ENCODE measurements around the gene APOB. TPM values are rescaled to one million over a fixed set of nuclear protein-coding genes. Genes with fewer than 3 reads are reported as not detected.

APOB gene
- total RNA-seq, 1 donor: not detected

GRCh38 chr2:21040468-21041377 lies 3.1 kb downstream of the APOB start:
- Histone ChIP-seq H3K4me1 (ENCODE audit: insufficient read depth, low read length) (no peaks in the 10 kb centered on the region), H3K4me3 (ENCODE audit: low read length) (no peak overlapping the region), H3K9me3 (ENCODE audit: low read depth, low read length) (no peaks in the 10 kb centered on the region), H3K27me3 (ENCODE audit: insufficient read depth, low read length) (peaks cover 9% of the 10 kb centered on the region)

GRCh38 chr2:21039979-21040467 lies 3.9 kb downstream of the APOB start:
- peaks cover 6% of the 10 kb centered on the region for H3K27me3 ChIP-seq (ENCODE audit: insufficient read depth, low read length)
- no peak overlapping the region for H3K4me3 ChIP-seq (ENCODE audit: low read length)
- no peaks in the 10 kb centered on the region for H3K9me3 ChIP-seq (ENCODE audit: low read depth, low read length)
- no peaks in the 10 kb centered on the region for H3K4me1 ChIP-seq (ENCODE audit: insufficient read depth, low read length)

GRCh38 chr2:21039080-21039556 lies 4.8 kb downstream of the APOB start:
- Histone ChIP-seq H3K4me1 (ENCODE audit: insufficient read depth, low read length) (no peaks in the 10 kb centered on the region), H3K27me3 (ENCODE audit: insufficient read depth, low read length) (peaks cover 6% of the 10 kb centered on the region), H3K9me3 (ENCODE audit: low read depth, low read length) (no peaks in the 10 kb centered on the region), H3K4me3 (ENCODE audit: low read length) (no peak overlapping the region)

- Histone ChIP-seq H3K27me3 (ENCODE audit: insufficient read depth, low read length) (peaks cover 6% of the 10 kb centered on the region), H3K9me3 (ENCODE audit: low read depth, low read length) (no peaks in the 10 kb centered on the region), H3K4me3 (ENCODE audit: low read length) (no peak overlapping the region), H3K4me1 (ENCODE audit: insufficient read depth, low read length) (no peaks in the 10 kb centered on the region)
These were observed 5.3 kb downstream of the APOB start for GRCh38 chr2:21038403-21039073.

- H3K9me3 ChIP-seq (ENCODE audit: low read depth, low read length): no peaks in the 10 kb centered on the region
- H3K4me3 ChIP-seq (ENCODE audit: low read length): no peak overlapping the region
- no peaks in the 10 kb centered on the region for H3K27me3 ChIP-seq (ENCODE audit: insufficient read depth, low read length)
- no peaks in the 10 kb centered on the region for H3K4me1 ChIP-seq (ENCODE audit: insufficient read depth, low read length)
These were observed 6.2 kb downstream of the APOB start for GRCh38 chr2:21037671-21038108.

DNA sequence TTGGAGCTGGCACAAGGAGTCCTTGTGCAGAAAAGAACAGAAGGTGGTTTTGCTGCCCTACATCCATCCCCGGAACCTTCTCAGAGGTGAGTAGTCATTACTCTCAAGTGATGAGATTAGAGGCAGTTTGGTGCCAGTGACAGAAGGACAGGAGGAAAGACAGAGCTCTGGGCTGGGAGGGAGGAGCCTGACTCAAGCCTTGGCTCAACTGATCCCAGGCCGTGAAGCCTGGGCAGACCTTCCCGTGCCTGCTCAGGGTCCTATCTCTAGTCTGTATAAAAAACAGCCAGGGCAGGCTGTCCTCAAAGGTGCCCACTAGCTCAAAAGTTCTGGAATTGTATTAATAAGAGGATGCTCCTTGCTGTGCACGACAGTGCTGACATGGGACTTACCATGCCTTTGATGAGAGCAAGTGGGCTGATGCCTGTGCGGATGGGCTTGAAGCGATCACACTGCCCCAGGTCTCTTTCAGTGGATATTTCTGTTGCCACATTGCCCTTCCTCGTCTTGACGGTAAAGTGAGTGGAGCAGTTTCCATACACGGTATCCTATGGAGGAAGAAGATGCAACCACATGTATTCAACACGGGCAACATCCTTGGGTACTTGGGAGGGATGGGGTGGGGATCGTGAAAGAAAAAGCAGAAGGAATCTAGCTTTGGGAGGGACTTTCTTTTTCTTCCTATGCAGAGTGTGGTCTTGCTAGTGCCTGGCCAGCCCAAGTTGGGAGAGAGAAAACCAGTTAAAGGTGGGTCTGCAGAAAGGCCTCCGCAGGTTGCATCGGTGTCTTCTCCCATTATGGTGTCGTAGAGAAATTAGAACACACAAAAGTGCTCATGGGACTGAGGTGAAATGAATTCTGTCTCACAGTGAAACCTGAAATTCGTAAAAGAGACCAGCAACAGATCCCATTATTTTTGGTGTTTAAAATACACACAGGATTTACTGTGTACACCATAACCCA lies 6.9 kb downstream of the APOB start:
- Histone ChIP-seq H3K9me3 (ENCODE audit: low read depth, low read length) (no peaks in the 10 kb centered on the region), H3K27me3 (ENCODE audit: insufficient read depth, low read length) (no peaks in the 10 kb centered on the region), H3K4me1 (ENCODE audit: insufficient read depth, low read length) (no peaks in the 10 kb centered on the region), H3K4me3 (ENCODE audit: low read length) (no peak overlapping the region)

DNA sequence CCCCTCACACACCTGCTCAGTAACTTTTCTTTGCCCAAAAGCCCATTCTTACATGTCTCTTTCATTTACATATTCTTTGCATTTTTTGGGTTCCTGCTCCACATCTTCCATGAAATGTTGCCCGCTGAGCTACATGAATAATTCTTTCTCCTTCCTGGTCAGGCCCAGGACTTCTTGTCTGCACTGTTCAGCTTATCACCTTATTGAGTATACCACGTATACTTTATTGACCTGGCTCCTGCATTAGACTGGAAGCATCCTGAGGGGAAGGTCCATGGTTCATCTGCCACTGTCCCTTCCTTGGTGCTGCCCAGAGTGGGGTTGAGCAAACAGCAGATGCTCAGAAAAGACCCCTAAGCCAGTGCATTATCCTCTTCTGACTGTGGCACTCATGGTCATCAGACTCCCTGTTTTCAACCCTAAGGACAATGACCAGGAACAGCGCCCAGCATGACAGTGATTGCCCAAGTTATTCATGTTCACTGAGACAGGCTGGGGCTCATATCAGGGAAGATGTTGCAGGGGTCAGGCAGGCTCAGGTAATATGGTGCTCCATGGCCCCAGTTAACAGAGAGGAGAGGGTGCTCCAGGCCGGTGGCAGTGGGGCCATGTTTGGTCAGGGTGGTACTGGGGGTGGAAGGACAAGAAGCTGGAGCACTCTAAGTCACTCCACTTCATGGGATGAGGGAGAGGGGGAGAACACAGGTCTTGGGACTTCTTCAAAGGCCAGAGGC lies 7.7 kb downstream of the APOB start:
- no peaks in the 10 kb centered on the region for H3K9me3 ChIP-seq (ENCODE audit: low read depth, low read length)
- H3K27me3 ChIP-seq (ENCODE audit: insufficient read depth, low read length): no peaks in the 10 kb centered on the region
- no peak overlapping the region for H3K4me3 ChIP-seq (ENCODE audit: low read length)
- H3K4me1 ChIP-seq (ENCODE audit: insufficient read depth, low read length): no peaks in the 10 kb centered on the region

DNA sequence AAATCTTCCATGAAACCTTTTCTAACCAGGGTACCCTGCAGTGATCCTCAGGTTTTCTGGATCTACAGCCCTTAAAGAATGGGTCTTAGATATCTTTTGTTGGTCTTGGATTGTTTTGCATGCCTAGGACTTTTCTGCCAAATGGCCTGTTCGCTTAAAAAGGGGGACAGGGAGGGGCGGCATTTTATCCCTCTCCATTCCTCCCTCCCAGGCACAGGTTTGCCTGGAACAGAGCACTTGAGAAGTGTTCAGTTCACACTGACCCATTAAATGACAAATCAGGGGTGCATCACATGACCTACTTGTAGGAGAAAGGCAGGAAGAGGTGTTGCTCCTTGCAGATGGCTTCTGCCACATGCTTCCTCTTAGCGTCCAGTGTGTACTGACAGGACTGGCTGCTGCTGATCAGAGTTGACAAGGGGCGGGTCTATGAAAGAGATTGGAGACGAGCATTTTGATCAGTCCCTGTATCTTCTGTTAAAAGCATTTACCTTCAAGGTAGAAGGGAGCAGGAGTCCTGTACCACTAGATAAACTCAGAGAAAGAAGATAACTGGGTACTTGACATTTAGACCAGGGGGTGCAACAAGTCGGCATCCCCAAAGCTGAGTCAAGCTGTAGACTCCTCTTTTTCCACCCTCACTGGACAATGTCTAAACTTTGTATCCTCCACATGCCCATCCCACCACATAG lies 8.4 kb downstream of the APOB start:
- Histone ChIP-seq H3K9me3 (ENCODE audit: low read depth, low read length) (no peaks in the 10 kb centered on the region), H3K4me1 (ENCODE audit: insufficient read depth, low read length) (no peaks in the 10 kb centered on the region), H3K4me3 (ENCODE audit: low read length) (no peak overlapping the region), H3K27me3 (ENCODE audit: insufficient read depth, low read length) (no peaks in the 10 kb centered on the region)

DNA sequence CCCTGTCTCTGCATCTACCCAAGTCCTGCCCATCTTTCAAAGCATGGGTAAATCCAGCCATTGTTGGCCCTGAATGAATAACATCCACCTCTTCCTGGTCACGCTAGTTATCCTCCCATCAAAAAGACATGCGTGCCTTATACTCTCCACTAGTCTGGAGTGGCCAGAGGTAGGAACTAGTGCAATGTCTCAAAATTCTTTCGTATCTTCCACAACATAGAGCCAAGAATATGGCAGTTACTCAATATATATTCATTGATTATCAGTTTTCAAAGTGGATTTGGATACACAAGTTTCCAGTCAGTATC lies 8.9 kb downstream of the APOB start:
- Histone ChIP-seq H3K4me3 (ENCODE audit: low read length) (no peak overlapping the region), H3K9me3 (ENCODE audit: low read depth, low read length) (no peaks in the 10 kb centered on the region), H3K4me1 (ENCODE audit: insufficient read depth, low read length) (no peaks in the 10 kb centered on the region), H3K27me3 (ENCODE audit: insufficient read depth, low read length) (no peaks in the 10 kb centered on the region)

GRCh38 chr2:21034156-21034971 lies 9.5 kb downstream of the APOB start:
- Histone ChIP-seq H3K9me3 (ENCODE audit: low read depth, low read length) (no peaks in the 10 kb centered on the region), H3K4me1 (ENCODE audit: insufficient read depth, low read length) (no peaks in the 10 kb centered on the region)

DNA sequence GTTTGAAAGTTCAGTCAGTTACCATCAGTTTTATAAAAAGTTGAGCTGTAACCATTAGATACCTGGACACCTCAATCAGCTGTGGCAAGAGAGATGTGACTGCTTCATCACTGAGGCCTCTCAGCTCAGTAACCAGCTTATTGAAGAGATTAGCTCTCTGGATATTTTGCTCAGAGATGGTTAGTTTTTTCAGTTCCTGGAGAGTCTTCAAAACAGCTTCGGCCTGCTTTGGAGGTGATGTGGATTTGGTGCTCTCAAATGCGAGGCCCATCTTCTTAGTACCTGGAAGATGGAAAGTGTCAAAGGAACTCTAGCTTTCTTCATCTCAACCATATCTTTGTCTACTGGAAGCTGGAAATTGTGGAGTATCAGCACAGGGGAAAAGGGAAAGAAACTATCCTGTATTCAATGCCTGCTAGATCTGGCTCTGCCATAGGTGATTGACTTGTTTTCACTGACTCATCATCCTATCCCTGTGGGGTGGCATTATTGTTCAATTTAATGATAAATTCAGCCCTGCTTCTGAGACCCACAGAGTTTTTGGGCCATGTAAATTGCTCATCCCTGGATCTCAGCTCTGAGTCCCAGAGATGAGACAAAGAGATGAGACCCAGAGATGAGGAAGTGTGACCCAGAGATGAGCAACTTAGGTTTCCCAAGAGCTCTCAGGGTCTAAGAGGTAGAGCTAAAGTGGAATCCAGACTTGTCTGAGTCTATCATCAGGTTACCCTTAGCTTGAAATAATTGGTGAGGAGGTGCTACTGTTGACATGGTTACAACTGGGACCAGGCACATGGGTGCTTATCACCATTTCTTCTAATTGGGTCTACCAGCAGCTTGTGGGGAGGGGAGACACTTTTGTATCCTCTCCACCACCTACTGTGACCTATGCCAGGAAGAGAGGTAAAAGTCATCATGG lies 10.4 kb downstream of the APOB start:
- H3K4me3 ChIP-seq (ENCODE audit: low read length): no peak overlapping the region
- no peaks in the 10 kb centered on the region for H3K27me3 ChIP-seq (ENCODE audit: insufficient read depth, low read length)
- H3K9me3 ChIP-seq (ENCODE audit: low read depth, low read length): no peaks in the 10 kb centered on the region
- no peaks in the 10 kb centered on the region for H3K4me1 ChIP-seq (ENCODE audit: insufficient read depth, low read length)

More at GRCh38 chr2:21034156-21034971, 9.5 kb downstream of the APOB start:
- H3K4me3 ChIP-seq (ENCODE audit: low read length): no peak overlapping the region
- no peaks in the 10 kb centered on the region for H3K27me3 ChIP-seq (ENCODE audit: insufficient read depth, low read length)
